Activated CD8-positive, alpha-beta T cell treated with anti-CD3 and anti-CD28 coated beads for 36 hours (primary cell): ENCODE measurements around the gene ANKRD45. TPM values are rescaled to one million over a fixed set of nuclear protein-coding genes. Genes with fewer than 3 reads are reported as not detected.

Source experiments
- ATAC-seq: fragments of 200-7000 bp; cut with Tn5 transposase; one replicate; pipeline ENCODE4 v1.10.0; 2021; ENCODE audit warnings: mild to moderate bottlenecking, moderate library complexity
- CTCF ChIA-PET: fragments of 350-600 bp; sonication (Branson Sonifier 250); formaldehyde crosslinking; loops from one replicate; lab custom pipeline; 2021; ENCODE audit warnings: antibody characterized with exemption; lab: Charles Lee
- POLR2A ChIA-PET: fragments of 350-600 bp; sonication (Branson Sonifier 250); formaldehyde crosslinking; loops from one replicate; lab custom pipeline; 2021; ENCODE audit warnings: antibody characterized with exemption; lab: Charles Lee
- DNase-seq: peaks from one replicate; pipeline ENCODE4 v3.0.0-alpha.2; 2020
- H3K27ac Mint-ChIP-seq: one replicate; pipeline ENCODE4 v1.8.0; 2021; ENCODE audit warnings: mild to moderate bottlenecking, mixed read lengths
- H3K27me3 Mint-ChIP-seq: one replicate; pipeline ENCODE4 v1.8.0; 2021; ENCODE audit warnings: mixed read lengths
- H3K36me3 Mint-ChIP-seq: one replicate; pipeline ENCODE4 v1.8.0; 2021; ENCODE audit warnings: low read depth, mixed read lengths
- H3K4me1 Mint-ChIP-seq: one replicate; pipeline ENCODE4 v1.8.0; 2021; ENCODE audit warnings: low read depth, mixed read lengths
- H3K4me3 Mint-ChIP-seq: one replicate; pipeline ENCODE4 v1.8.0; 2021; ENCODE audit warnings: mild to moderate bottlenecking, moderate library complexity, mixed read lengths
- H3K9me3 Mint-ChIP-seq: one replicate; pipeline ENCODE4 v1.8.0; 2021; ENCODE audit warnings: mixed read lengths
- CTCF ChIP-seq: fragments of 200-600 bp; IDR thresholded peaks from one replicate; pipeline ENCODE4 v1.8.0; 2022; ENCODE audit warnings: antibody characterized with exemption, mild to moderate bottlenecking
- intact Hi-C: fragments of 100-400 bp; cut with micrococcal nuclease; formaldehyde crosslinking; loops from one replicate; pipeline ENCODE4 v1.10.0; 2022
- total RNA-seq, 2 experiments: library from RNA; stranded (reverse); gene quantifications; one replicate each; pipeline ENCODE4 v1.2.3, GENCODE V29; 2021

ANKRD45 gene
- total RNA-seq, result not detected

GRCh38 chr1:173669491-173669941 is at the start of gene ANKRD45:
Gene ANKRD45 (minus strand): TSS chr1:173669851. CDS start chr1:173659418, 10,433 bp downstream.
- Mint-ChIP-seq H3K4me3 (peak within 1 kb of the TSS; percentile 32), H3K9me3 (no peaks in the 10 kb centered on the region), H3K27ac (no peak within 1 kb of the TSS), H3K27me3 (peaks cover 21% of the 10 kb centered on the region), H3K36me3 (no peaks in the 10 kb centered on the region), H3K4me1 (peaks cover 5% of the 10 kb centered on the region)
- DNase-seq, result peak; percentile 43
- intact Hi-C loops, result no loop called here
- ChIA-PET POLR2A (no interaction called here), CTCF (no interaction called here)
- no peak for TF ChIP-seq CTCF
- peak; percentile 47 for ATAC-seq

GRCh38 chr1:173717238-173717637 is 47.6 kb upstream of the ANKRD45 start:
- TF ChIP-seq CTCF, result no peak
- Mint-ChIP-seq H3K9me3 (peaks cover 2% of the 10 kb centered on the region), H3K4me1 (peaks cover 22% of the 10 kb centered on the region), H3K36me3 (peaks cover 17% of the 10 kb centered on the region), H3K4me3 (peak overlapping the region; percentile 1), H3K27ac (no peak overlapping the region), H3K27me3 (no peaks in the 10 kb centered on the region)
- no peak for ATAC-seq
- ChIA-PET POLR2A (interaction anchor here (1.1 kb wide), 1 partner anchor 282 kb away, joined by 3 read pairs; no protein-coding TSS in a partner anchor), CTCF (interaction anchor here (1.3 to 1.5 kb wide), 2 partner anchors 10 to 287 kb away, joined by 3 to 6 read pairs; no protein-coding TSS in a partner anchor)
- DNase-seq, result no peak
- intact Hi-C loops, result loop anchor here (5.0 kb wide), 1 partner anchor 105 kb away; the partner anchor contains the start of genes CENPL and DARS2

- peaks cover 18% of the 10 kb centered on the region for H3K4me1 Mint-ChIP-seq
- DNase-seq, result no peak
- no peak for TF ChIP-seq CTCF
- H3K36me3 Mint-ChIP-seq, result peaks cover 5% of the 10 kb centered on the region
- peaks cover 2% of the 10 kb centered on the region for H3K9me3 Mint-ChIP-seq
- ATAC-seq, result no peak
- peaks cover 8% of the 10 kb centered on the region for H3K27me3 Mint-ChIP-seq
- CTCF ChIA-PET, result interaction anchor here (0.7 to 2.2 kb wide), 5 partner anchors 51 to 511 kb away, joined by 3 to 16 read pairs (median 3); partner anchors contain the start of genes CENPL and DARS2
- peak overlapping the region; percentile 94 for H3K27ac Mint-ChIP-seq
- H3K4me3 Mint-ChIP-seq, result peak overlapping the region; percentile 92
- POLR2A ChIA-PET, result interaction anchor here (0.9 to 1.9 kb wide), 6 partner anchors 8 to 285 kb away, joined by 3 to 7 read pairs (median 5); partner anchors contain the start of genes CENPL and DARS2
- intact Hi-C loops, result loop anchor here (5.0 kb wide), 1 partner anchor 107 kb away; the partner anchor contains the start of genes CENPL and DARS2
These were observed 45.8 kb upstream of the ANKRD45 start for GRCh38 chr1:173715538-173715844.

GRCh38 chr1:173714759-173715537 is 45.3 kb upstream of the ANKRD45 start, which contains the start of gene KLHL20:
Gene KLHL20 (plus strand): TSS chr1:173714981. CDS start chr1:173716044, 1,063 bp downstream.
- intact Hi-C loops, result loop anchor here (5.0 kb wide), 1 partner anchor 107 kb away; the partner anchor contains the start of genes CENPL and DARS2
- ChIA-PET POLR2A (interaction anchor here (0.9 to 1.9 kb wide), 9 partner anchors 8 to 284 kb away, joined by 3 to 7 read pairs (median 3); partner anchors contain the start of genes CENPL and DARS2), CTCF (interaction anchor here (0.7 to 2.2 kb wide), 9 partner anchors 32 to 511 kb away, joined by 3 to 16 read pairs (median 3); partner anchors contain the start of genes CENPL and DARS2)
- ATAC-seq (peak; percentile 98), DNase-seq (peak; percentile 90)
- H3K4me1 Mint-ChIP-seq, result peaks cover 13% of the 10 kb centered on the region
- peaks cover 2% of the 10 kb centered on the region for H3K9me3 Mint-ChIP-seq
- H3K36me3 Mint-ChIP-seq, result peaks cover 3% of the 10 kb centered on the region
- H3K27me3 Mint-ChIP-seq, result peaks cover 12% of the 10 kb centered on the region
- peak within 1 kb of the TSS; percentile 92 for H3K4me3 Mint-ChIP-seq
- no peak for TF ChIP-seq CTCF
- peak within 1 kb of the TSS; percentile 94 for H3K27ac Mint-ChIP-seq
